Caki2 (cell line): ENCODE measurements around the gene HMGB2. TPM values are rescaled to one million over a fixed set of nuclear protein-coding genes. Genes with fewer than 3 reads are reported as not detected.

Experiments used
- DNase-seq: peaks from one replicate; pipeline ENCODE4 v3.0.0-alpha.2; 2015; ENCODE audit warnings: low read depth
- in situ Hi-C: cut with HindIII; loops from 2 replicates; pipeline ENCODE4 v1.10.0; 2016; ENCODE audit warnings: low sequenced_read_pairs, low pct_unique_long_range_greater_than_20kb, mixed read lengths
- total RNA-seq: library from RNA; depleted of rRNA; stranded (reverse); fragments of >200 nt; shearing (Covaris generic); gene quantifications from 2 replicates; pipeline ENCODE4 v1.2.3, GENCODE V29; 2014; ENCODE audit warnings: low replicate concordance

HMGB2 gene
- total RNA-seq, 1 experiment from 2014 or later = 196 TPM

DNA sequence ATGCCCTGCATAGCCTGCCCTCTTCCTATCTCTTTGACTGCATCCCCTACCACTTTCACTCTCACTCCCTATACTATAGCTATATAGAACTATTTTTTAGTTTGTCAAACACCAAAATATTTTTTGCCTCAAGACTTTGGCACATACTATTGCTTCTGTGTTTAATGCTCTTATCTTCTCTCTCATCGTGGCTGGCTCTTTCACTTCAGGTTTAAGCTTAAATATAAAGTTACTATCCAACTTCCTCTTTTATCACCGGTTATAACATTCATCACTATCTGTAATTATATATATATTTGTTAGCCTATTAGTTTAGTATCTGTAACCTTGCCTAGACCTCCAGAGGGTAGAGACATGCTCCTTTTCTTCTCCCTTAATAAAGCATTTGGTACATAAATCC is 11.5 kb upstream of the HMGB2 start:
- in situ Hi-C loops = no loop called here

DNA sequence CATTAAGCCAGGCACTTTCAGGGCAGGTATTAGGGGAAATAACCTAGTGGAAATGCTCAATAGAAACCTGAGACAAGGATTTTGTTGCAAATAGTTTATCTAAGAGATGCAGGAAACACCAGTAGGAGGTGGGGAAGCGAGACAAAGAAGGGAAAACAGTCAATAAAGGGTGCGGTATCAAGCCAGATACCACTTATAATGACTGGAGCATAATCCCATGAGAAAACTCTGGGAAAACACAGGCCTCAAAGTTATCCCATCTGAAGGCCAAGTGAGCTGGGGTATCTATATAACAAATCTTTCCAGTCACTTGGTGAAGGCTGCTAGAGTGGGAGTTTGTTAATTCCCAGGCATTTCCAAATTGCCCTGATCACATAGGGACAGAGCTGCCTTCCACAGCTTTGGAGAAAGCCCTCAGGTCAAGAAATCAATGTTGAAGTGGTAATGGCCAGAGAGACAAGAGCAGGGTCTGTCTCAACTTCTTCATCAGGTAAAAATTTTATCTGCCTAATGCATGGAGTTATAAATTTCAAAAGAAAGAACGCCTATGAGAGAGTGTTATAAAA is 9.8 kb upstream of the HMGB2 start:
- in situ Hi-C loops = no loop called here
- DNase-seq = no peak

More for the DNA sequence above, 11.5 kb upstream of the HMGB2 start:
- DNase-seq = no peak

DNA sequence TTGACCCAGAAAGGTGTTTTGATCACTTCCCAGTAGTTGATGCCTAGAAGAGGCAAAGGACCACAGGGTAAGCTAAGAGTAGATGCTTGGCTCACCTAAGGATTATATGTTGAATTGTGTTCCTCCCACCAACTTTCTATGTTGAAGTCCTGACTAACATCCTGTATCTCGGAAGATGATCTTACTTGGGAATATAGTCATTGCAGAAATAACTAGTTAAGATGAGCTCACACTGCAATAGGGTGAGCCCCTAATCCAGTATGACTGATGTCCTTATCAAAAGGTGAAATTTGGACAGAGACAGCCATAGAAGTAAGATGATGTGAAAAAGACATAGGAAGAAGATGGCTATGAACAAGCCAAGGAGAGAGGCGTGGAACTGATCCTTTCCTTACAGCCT is 3.3 kb upstream of the HMGB2 start:
- no peak for DNase-seq
- in situ Hi-C loops = no loop called here

DNA sequence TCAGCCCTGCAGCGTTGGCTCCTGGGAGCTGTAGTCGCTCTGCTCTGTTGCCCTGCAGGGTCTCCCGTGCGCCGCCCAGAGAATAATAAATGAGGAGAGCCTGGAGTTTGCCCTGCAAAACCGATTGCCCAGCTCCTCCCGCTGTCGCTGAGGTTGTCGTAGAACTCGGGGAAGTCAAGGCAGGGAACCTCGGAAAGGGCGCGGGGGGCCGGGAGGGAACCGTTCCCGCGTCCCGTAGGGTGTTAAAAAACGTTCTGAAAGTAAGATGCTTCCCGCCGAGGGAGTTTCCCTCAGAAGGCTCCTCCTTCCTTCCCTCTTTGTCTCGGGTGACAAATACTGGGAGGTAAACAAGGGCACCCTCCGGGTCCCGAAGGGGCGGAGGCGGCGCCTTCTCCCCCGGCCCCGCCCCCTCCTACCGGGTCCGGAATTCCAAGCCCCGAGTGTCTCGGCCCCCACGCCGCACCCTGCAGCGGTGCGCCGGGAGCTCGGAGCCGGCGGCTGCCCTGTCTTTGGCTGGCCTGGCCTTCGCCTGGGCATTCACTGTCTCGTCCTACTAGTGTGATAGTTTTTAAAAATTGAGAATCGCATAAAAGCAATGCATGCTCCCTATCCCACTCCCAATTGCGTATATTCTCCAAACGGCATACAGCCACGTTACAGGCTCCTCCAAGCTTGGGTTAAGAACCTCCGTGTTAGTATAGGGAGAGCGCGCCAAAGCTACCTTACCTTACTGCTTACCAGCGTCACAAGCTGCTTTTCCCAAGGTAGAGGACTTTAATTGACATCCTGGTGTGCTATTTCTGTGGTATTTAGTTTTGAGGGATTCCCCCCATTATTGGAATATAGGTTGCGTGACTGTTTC is 964 bp upstream of the HMGB2 start:
- in situ Hi-C loops = no loop called here
- peak; percentile 93 for DNase-seq

DNA sequence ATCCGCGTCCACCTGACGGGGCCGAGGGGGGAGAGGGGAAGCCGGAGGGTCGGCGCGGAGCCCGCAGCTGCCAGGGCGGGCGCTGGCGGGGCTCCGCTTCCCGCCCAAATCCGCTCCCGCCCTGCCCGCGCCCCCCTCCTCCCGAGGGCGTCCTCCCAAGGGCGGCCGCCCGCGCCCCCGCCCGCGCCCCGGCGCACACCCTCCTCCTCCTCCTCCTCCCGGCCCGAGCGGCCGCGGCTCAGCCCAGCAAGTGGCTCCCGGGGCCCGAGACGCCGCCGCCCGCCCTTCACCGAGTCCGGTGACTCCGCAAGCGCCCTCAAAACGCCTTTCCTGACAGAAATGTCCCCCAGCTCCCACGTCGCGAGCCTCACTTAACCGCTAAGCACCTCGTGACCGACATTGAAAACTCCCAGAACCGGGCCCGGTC is 487 bp downstream of the HMGB2 start:
- DNase-seq = peak; percentile 46
- in situ Hi-C loops = no loop called here

DNA sequence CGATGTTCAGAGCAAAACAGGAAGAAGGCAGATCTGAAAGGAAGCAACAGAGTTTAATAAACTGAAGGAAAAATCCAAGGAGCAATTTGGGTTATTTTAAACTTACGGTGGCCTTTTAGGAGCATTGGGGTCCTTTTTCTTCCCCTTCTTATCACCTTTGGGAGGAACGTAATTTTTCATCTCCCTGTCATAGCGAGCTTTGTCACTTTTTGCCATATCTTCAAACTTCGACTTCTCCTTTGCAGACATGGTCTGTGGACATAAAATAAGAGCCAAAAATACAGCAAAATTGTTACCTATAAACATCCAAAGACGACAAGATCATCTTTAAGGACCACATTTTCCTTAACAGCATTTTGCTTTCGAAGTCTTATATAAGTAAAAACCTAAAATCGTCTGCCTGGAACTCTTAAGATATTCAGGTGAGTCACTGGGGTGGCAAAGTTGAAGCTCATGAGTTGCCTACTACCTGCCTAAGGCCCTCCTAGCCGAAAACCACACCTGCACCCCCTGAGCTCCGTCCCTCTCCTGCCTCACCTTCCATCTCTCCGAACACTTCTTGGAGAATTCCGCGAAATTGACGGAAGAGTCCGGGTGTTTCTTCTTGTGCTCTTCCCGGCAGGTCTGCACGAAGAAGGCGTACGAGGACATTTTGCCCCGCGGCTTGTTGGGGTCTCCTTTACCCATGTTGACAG is 1.0 kb downstream of the HMGB2 start:
- DNase-seq = peak; percentile 16
- in situ Hi-C loops = no loop called here

DNA sequence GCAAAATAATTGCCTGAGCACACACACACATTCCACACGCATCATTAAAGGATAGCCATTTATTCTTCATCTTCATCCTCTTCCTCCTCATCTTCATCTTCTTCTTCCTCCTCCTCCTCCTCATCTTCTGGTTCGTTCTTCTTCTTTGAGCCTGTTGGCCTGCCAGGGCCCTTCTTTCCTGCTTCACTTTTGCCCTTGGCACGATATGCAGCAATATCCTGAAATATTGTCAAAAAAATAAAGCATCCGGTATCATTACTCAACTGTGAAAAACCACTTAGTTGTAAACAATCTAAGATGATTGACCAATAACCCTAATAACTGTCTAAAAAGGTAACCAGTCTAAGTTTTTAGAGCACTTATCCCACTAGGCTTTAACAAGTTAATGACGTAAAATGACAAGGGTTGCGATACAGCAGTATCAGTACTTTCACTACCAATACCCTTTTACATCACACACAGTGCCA is 2.1 kb downstream of the HMGB2 start:
- in situ Hi-C loops = no loop called here

DNA sequence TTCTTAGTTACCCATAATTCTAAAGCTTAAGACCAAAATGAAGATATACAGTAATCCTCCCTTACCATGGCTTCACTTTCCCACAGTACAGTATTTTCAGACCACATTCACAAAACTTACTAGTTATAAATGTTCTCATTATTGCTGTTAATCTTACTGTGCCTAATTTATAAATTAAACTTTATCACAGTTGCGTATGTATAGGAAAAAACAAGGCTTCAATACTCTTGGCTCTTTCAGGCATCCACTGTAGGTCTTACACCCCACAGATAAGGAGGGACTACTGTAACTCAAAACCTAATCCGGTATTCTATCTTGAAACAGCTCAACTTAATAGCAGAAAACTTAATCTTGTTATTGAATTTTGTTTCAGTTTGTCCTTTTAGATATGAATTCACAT is 3.6 kb downstream of the HMGB2 start:
- DNase-seq = no peak
- in situ Hi-C loops = no loop called here

More for the DNA sequence above, 2.1 kb downstream of the HMGB2 start:
- no peak for DNase-seq

DNA sequence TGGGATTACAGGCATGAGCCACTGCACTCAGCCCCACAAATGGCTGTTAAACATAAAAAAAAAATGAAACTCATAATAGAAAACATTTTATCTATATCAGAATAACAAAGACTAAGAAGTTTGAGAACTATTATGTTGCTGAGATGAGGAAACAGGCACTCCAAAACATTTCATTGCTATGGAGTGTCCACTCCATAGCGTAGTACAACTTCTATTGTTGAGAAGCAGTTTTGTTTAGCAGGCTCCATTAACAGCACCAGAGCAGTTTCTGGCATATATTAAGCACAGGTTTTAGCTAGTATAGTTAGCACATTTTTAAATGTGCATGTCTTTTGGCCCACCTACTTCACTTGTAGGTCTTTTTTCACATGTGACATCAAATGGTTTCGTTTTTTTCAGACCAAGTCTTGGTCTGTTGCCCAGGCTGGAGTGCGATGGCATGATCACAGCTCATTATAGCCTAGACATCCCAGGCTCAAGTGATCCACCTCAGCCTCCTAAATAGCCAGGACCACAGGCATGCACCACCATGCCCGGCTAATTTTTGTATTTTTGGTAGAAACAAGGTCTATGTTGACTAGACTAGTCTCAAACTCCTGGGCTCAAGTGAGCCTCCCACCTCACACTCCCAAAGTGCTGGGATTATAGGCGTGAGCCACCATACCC is 5.8 kb downstream of the HMGB2 start:
- in situ Hi-C loops = no loop called here

DNA sequence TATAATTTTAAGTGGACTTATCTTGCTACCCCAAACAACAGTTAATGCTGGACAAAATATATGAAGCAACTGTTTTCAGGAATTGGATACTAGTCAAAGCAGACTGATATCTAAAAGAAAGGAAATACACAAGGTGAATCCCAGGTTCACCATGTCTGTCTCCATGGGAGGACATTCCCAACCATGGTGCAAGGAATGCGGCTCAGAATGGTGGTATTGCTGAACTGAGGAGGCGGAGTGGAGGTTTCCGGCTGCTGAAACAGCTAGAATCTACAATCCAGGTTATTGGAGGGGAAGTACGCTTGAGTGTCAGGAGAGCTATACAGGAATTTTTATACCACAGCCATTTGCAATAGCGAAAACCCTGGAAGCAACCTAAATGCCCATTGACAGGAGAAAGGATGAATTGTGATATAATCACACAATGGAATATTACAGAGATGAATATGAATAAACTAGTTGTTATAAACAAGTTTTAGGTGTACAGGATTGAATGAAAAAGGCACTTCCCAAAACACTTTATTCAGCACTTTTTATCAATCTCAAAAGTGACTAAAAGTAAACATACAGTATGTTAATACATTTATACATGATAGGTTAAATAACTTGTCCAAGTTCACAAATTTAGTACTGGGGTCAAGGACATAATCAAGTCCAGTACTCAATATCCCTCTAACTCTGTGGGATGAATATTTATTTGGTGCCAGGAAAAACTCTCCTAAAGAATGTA is 9.0 kb downstream of the HMGB2 start:
- in situ Hi-C loops = no loop called here
- DNase-seq = no peak

More for the DNA sequence above, 5.8 kb downstream of the HMGB2 start:
- DNase-seq = no peak

DNA sequence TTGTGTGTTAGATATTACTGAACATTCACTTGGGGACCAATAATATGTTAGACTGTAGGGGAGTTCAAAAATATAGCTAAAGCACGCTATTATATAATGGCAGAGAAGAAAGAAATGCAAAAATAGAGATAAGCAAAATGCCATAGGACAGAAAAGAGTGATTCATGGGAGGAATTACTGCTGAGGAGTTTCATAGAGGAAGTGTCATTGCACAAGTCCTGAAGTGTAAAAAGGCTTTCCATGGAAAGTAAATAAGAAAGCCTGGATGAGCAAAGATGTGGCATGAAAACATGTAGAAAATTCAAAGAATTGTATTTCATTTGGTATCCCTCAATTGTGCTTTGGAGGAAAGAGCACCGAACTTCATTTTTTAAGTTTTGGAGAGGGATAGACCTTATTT is 14.5 kb downstream of the HMGB2 start:
- no peak for DNase-seq
- in situ Hi-C loops = no loop called here

DNA sequence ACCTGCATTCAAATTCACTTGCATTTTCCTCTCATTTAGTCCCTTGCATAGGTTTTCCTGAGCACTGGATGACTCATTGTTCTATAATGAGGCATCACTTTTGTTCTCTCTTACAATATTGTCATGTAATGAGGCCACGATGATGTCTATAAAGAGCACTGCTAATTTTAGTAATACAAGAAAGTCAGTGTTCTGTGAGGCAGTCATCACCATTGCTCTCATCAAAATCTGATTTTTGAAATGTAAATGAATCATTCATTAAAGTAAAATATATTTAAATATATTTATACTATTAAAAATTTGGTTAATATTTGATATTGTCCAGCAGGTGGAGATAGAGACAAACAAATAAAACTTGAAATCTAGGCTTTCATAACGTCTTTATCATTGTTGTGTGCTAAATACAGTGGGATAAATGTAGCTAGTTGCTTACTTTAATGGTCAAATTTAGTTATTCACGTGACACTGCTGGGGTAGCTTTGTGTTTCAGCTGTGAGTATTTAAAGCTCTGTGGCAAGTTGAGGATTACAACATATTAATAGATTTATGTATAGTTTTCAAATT is 15.4 kb downstream of the HMGB2 start:
- peak; percentile 22 for DNase-seq
- in situ Hi-C loops = no loop called here

DNA sequence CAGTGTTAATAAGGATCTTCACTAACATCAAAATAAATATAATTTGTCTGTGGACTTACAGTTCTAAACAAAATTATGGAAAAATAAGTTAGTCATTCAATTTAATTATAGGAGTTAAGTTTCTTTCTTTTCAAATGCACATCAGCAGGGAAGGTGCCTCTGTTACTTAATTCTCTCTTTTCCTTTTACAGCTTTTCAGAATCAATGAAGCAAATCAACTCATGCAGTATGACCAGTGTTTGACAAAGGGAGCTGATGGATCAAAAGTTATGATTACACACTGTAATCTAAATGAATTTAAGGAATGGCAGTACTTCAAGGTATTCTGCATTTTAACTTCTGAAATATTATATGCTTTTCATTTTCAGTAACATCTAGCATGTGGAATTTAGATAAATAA is 15.9 kb downstream of the HMGB2 start:
- in situ Hi-C loops = no loop called here
- no peak for DNase-seq

DNA sequence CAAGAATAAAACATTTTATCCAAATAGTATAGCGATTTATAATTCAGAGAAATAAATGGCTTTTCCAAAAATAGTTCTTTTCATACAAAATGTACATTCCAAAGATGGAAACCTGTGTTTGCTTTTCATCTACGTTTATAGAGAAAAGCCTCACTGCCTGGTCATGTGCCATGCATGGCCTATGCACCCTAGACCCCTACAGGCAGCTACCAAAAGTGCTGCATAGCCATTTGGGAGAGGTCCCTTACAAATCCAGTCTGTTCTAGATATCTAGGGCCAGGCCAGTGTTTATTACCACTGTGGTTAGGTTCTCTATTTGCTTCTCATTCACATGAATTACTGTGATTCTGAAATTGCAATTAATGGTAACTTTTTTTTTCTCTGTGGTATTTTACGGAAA is 17.2 kb downstream of the HMGB2 start:
- in situ Hi-C loops = no loop called here
- no peak for DNase-seq

DNA sequence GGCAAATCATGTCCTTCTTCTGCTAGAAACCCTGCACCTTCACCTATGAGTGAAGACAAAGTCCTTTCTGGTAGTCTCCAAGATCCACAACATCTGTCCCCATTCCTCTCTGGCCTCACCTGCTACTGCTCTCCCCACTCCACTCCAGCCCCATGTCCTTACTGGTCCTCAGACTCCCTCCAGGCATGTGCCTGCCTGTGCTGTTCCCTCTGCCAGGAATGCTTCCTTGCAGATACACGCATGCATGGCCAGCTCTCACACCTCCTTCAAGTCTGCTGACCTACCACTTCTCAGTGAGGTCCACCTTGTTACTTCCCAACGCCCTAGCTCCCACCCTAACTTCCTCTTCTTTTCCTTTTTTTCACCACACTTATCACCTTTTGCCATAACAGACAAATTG is 18.1 kb downstream of the HMGB2 start:
- no peak for DNase-seq
- in situ Hi-C loops = no loop called here

DNA sequence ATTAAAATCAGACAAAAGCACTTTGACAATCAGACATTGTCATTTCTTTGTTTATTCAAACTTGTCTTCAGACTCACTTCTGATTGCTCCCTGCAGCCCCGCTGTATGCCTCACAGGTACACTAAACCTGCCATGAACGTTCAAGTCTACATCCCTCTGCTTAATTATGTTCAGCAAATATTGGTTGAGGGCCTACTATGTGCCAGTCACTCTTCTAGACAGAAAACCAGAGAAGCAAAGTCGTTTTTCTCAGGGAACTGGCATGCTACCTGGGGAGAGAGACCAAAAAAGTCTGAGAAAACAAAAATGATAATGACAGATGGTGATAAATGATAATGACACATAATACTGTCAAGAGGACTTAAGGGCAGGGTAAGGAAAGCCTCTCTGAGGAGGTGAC is 19.4 kb downstream of the HMGB2 start:
- no peak for DNase-seq
- in situ Hi-C loops = no loop called here

DNA sequence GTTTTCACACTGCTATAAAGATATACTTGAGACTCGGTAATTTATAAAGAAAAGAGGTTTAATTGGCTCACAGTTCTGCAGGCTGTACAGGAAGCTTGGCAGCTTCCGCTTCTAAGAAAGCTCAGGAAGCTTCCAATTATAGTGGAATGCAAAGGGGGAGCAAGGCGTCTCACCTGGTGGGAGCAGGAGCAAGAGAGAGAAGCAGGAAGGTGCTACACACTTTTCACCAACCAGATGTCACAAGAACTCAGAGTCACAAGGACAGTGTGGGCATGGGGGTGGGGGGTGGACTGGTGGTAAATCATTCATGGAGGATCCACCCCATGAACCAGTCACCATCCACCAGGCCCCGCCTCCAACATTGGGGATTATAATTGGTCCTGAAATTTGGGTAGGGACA is 22.8 kb downstream of the HMGB2 start:
- DNase-seq = no peak
- in situ Hi-C loops = no loop called here

DNA sequence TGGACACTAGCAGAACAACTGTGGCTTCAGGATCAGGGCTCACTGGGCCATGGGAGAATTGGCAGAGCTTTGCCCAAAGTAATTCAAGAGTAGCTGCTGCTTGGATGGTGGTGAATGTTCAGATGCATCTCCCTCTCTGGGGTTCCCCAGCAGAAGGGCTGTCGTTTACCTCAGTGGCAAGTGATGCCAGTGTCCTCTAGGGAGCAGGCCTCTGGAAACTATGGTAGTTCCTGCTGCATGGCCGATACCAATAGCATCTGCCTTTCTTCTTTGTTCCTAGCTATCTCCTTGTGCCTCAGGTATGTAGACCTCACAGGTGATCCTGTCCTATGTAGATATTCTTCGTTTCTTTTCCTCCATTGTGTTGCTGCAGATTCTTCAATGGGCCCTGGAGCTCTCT is 26.4 kb downstream of the HMGB2 start:
- in situ Hi-C loops = no loop called here

More for the DNA sequence above, 26.4 kb downstream of the HMGB2 start:
- DNase-seq = no peak
